K562 (cell line): ENCODE data around the gene CAMK2G.

Source experiments
- CTBP1 ChIP-seq: fragments of 450-650 bp; IDR thresholded peaks from 2 replicates; pipeline ENCODE4 v1.6.1; 2016; ENCODE audit warnings: borderline replicate concordance
- POLR2A ChIP-seq: fragments of 450-650 bp; conservative IDR thresholded peaks from 2 replicates; pipeline ENCODE4 v1.6.1; 2016

DNA sequence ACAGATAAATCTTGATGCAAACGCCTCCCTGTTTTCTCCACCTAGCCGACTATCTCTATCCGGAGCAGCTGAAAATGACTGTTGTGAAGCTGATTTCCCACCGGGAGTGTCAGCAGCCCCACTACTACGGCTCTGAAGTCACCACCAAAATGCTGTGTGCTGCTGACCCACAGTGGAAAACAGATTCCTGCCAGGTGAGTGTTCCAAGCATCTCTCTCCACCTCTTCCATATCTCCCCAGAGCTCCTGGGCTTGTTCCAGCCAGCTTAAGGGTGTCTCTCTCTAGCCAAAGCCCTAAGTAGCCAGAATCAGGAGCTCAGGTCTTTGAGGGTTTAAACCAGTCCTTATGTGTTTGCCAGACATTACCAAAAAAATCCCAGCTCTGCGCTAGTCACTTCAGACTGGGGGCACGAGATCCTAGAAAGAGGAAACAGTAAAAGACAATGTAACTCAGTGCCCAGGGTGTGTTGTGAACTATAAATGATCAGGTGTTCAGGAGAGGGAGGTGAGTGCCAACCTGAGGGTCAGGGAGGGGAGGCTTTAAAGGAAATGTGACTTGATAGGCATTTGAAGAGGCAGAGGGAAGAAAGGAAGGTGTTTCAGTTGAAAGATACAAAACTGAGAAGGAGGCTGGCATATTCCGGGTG lies 41.0 kb upstream of the CAMK2G start:
- no peak for TF ChIP-seq CTBP1
- TF ChIP-seq POLR2A = no peak
